PC-3 (cell line): ENCODE data around the gene CLDN20.

ENCODE experiments used
- CTCF ChIP-seq: fragments of 300-600 bp; sonication (generic); conservative IDR thresholded peaks from 2 replicates; pipeline ENCODE4 v1.5.1; 2017; ENCODE audit warnings: antibody characterized with exemption, low read depth, mild to moderate bottlenecking, low read length
- EZH2 ChIP-seq: fragments of 300-600 bp; sonication (generic); IDR thresholded peaks from one replicate; pipeline ENCODE4 v1.6.1; 2017; ENCODE audit warnings: antibody characterized with exemption, mild to moderate bottlenecking, low read length; ENCODE audit not compliant: unreplicated experiment

- TF ChIP-seq EZH2: no peak
- no peak for TF ChIP-seq CTCF
Observed at GRCh38 chr6:155297669-155298068, 33.9 kb downstream of the CLDN20 start.
